Mucosa of stomach (tissue), 1 donor: ENCODE results near the gene DEAF1.

Source experiments
- H3K27me3 ChIP-seq: one replicate; pipeline ENCODE4 v1.7.0; 2013; ENCODE audit warnings: mild to moderate bottlenecking, low read length; ENCODE audit not compliant: control insufficient read depth, insufficient read depth
- H3K36me3 ChIP-seq: one replicate; pipeline ENCODE4 v1.7.0; 2013; ENCODE audit warnings: low read length; ENCODE audit not compliant: control insufficient read depth, insufficient read depth
- H3K4me1 ChIP-seq: one replicate; pipeline ENCODE4 v1.7.0; 2013; ENCODE audit warnings: mild to moderate bottlenecking, low read length; ENCODE audit not compliant: control insufficient read depth, insufficient read depth
- H3K4me3 ChIP-seq: one replicate; pipeline ENCODE4 v1.7.0; 2013; ENCODE audit warnings: low read length
- H3K9ac ChIP-seq: one replicate; pipeline ENCODE4 v1.7.0; 2013; ENCODE audit warnings: mild to moderate bottlenecking, low read length, moderate library complexity
- H3K9me3 ChIP-seq: one replicate; pipeline ENCODE4 v1.7.0; 2013; ENCODE audit warnings: mild to moderate bottlenecking, low read length, moderate library complexity; ENCODE audit not compliant: control insufficient read depth
- donor health status: Pancreatic carcinoma.

DEAF1 gene

GRCh38 chr11:679271-680207 is 15.5 kb downstream of the DEAF1 start:
- Histone ChIP-seq H3K9me3 (no peaks in the 10 kb centered on the region), H3K4me3 (no peak overlapping the region), H3K36me3 (no peaks in the 10 kb centered on the region), H3K27me3 (no peaks in the 10 kb centered on the region), H3K4me1 (no peaks in the 10 kb centered on the region), H3K9ac (no peak overlapping the region)

DNA sequence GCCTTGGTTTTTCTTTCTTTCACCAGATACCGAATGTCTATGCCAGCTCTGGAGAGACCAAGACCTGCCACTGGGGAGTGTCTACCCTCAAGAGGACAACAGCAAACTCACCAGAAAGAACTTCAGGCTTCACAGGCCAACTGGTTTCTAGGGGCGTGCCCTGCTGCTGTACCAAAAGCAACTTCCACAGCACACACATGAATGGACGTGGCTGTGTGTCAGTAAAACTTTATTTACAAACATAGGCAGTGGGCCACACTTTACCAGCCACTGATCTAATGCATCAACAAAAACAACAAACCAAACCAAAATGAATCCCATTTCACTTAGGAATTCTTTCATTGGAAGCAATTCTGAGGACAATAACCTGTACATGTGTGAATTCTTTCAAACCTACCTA is 16.7 kb downstream of the DEAF1 start:
- no peaks in the 10 kb centered on the region for H3K27me3 ChIP-seq
- no peaks in the 10 kb centered on the region for H3K4me1 ChIP-seq
- no peaks in the 10 kb centered on the region for H3K36me3 ChIP-seq
- H3K9ac ChIP-seq: no peak overlapping the region
- H3K4me3 ChIP-seq: no peak overlapping the region
- H3K9me3 ChIP-seq: no peaks in the 10 kb centered on the region

- no peaks in the 10 kb centered on the region for H3K36me3 ChIP-seq
Observed at GRCh38 chr11:674406-674805, 20.6 kb downstream of the DEAF1 start.

DNA sequence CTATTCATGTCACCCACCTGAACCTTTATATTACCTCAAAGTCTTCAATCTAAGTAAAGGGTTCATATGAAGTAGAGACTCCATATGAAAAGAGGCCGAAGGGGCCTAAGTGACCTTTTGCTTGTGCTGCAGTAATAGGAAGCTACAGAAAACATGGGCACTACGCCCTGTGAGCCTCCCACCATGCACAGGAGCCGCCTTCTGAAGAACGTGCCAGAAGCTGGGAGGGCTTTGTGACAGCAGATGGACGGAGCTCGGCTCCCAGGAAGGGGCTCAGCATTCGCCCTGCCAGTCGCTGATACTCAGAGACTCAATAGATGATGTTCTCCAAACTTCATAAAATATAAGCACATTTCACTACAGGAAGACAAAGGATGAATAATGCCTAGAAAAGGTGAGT is 21.2 kb downstream of the DEAF1 start:
- Histone ChIP-seq H3K9ac (no peak overlapping the region), H3K9me3 (no peaks in the 10 kb centered on the region), H3K4me3 (no peak overlapping the region), H3K27me3 (no peaks in the 10 kb centered on the region), H3K36me3 (no peaks in the 10 kb centered on the region), H3K4me1 (no peaks in the 10 kb centered on the region)

More at GRCh38 chr11:674406-674805, 20.6 kb downstream of the DEAF1 start:
- Histone ChIP-seq H3K9ac (no peak overlapping the region), H3K9me3 (no peaks in the 10 kb centered on the region), H3K27me3 (no peaks in the 10 kb centered on the region), H3K4me1 (no peaks in the 10 kb centered on the region), H3K4me3 (no peak overlapping the region)

GRCh38 chr11:665704-666281 is 29.2 kb downstream of the DEAF1 start:
- Histone ChIP-seq H3K9me3 (no peaks in the 10 kb centered on the region), H3K27me3 (no peaks in the 10 kb centered on the region), H3K4me1 (no peaks in the 10 kb centered on the region), H3K36me3 (no peaks in the 10 kb centered on the region), H3K9ac (no peak overlapping the region), H3K4me3 (no peak overlapping the region)

- H3K9me3 ChIP-seq: no peaks in the 10 kb centered on the region
- H3K27me3 ChIP-seq: no peaks in the 10 kb centered on the region
- H3K36me3 ChIP-seq: no peaks in the 10 kb centered on the region
- H3K4me3 ChIP-seq: no peak overlapping the region
- no peak overlapping the region for H3K9ac ChIP-seq
- H3K4me1 ChIP-seq: no peaks in the 10 kb centered on the region
Observed at GRCh38 chr11:665062-665703, 29.8 kb downstream of the DEAF1 start.

DNA sequence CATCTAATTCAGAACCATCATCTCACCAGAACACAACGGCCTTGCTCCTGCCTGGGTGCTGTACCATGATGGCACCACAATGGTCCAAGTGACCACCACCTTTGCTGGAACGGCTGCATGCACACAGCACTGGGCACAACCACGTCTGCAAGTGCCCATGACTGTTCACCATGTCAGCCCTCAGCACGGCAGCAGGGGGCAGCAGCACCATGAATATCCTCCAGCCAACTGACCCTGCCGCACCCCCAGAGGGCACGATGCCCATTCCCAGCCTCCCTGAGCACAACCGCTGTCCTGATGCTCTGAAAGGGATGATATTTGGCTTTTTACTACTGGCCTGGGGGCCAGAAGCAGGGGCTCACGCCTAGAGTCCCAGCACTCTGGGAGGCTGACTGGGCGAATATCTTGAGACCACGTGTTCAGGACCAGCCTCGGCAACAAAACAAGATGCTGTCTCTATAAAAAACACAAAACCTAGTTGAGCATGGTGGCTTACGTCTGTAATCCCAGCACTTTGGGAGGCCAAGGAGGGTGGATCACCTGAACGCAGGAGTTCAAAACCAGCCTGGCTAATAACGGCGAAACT is 32.2 kb downstream of the DEAF1 start:
- no peak overlapping the region for H3K9ac ChIP-seq
- H3K36me3 ChIP-seq: no peaks in the 10 kb centered on the region
- no peak overlapping the region for H3K4me3 ChIP-seq
- H3K4me1 ChIP-seq: peaks cover 5% of the 10 kb centered on the region
- no peaks in the 10 kb centered on the region for H3K9me3 ChIP-seq
- no peaks in the 10 kb centered on the region for H3K27me3 ChIP-seq

DNA sequence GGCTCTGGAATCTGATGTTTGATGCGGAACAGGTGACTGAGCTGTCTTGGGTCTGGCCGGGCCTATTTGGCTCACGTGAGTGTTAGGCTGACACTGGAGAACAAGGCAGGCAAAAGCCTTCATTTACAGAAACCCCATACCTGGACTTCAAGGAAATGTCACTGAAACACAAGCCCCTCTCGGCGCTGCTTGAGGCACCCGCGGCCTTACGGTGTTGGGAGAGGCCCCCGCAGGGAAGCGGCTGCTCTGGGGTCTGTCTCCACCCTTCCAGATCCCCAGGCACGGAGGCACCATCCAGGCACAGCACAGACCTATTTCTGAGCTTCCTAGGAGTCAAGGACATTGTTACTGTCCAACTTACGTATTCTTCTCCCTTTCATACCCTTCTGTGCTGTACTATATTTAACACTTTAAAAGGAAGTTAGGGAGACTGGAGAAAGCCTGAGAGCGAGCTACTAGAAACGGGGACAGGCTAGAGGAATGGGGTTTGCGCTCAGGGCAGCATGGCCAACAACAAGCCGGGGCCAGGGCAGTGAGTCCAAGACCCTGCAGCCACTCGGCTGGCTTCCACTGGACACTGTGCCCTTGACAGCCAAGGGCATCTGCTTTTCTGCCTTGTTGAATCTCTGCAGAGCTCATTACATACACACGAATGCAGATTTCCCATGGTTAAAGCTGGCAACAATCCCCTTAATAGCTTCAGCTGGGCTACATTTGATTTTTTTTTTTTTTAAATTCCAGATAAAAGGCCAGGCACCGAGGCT is 34.2 kb downstream of the DEAF1 start:
- Histone ChIP-seq H3K36me3 (no peaks in the 10 kb centered on the region), H3K27me3 (no peaks in the 10 kb centered on the region), H3K4me1 (peaks cover 5% of the 10 kb centered on the region)

DNA sequence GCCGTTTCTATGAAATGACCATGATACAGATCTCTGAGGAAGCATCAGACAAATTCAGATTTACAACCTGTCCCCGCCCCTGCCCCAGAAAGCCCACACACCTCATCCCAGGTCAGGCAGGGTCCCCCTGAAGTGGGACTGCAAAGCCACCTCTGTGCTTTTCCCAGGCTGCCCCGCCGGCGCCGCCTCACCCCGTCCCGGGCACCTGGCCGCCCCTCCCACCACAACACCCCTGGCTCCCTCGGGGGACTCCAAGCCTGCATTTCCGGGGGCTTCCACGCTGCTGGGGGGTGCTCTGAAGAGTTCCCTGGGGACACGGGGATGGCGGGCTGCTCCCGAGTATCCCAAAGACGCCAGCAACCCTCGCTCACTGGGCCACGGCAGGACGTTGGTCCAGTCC is 34.7 kb downstream of the DEAF1 start:
- Histone ChIP-seq H3K27me3 (no peaks in the 10 kb centered on the region), H3K4me3 (no peak overlapping the region), H3K36me3 (no peaks in the 10 kb centered on the region), H3K9ac (no peak overlapping the region), H3K4me1 (peaks cover 7% of the 10 kb centered on the region), H3K9me3 (no peaks in the 10 kb centered on the region)

More for the DNA sequence above, 34.2 kb downstream of the DEAF1 start:
- no peak overlapping the region for H3K4me3 ChIP-seq
- no peaks in the 10 kb centered on the region for H3K9me3 ChIP-seq
- H3K9ac ChIP-seq: no peak overlapping the region

DNA sequence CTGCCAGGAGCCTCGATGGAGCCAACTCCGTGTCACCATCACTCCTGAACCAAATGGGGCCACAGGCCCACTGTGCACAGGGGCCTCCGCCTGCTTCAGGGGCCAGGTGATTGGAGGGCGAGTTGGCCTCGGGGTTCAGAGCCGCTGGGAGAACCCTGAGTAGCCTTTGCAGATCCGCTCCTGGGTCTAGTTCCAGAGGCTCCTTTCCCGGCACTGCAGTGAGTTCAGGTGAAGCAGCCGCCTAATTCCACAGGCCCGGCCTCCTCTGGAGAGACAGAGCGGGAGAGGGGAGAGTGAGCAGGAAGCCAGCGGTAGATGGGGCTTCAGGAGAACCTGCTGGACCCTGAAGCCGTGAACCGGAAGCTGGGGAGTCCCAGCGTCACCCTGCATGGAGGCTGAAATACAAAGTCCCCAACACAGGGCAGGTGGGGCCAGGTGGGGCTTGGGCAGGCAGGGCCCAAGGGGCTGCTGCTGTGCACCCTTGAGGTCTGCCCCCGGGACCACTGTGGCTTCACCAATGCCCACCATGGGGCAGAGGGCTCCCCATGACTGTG is 35.4 kb downstream of the DEAF1 start:
- Histone ChIP-seq H3K9me3 (no peaks in the 10 kb centered on the region), H3K4me1 (peaks cover 14% of the 10 kb centered on the region), H3K27me3 (no peaks in the 10 kb centered on the region), H3K9ac (no peak overlapping the region), H3K36me3 (no peaks in the 10 kb centered on the region), H3K4me3 (no peak overlapping the region)

DNA sequence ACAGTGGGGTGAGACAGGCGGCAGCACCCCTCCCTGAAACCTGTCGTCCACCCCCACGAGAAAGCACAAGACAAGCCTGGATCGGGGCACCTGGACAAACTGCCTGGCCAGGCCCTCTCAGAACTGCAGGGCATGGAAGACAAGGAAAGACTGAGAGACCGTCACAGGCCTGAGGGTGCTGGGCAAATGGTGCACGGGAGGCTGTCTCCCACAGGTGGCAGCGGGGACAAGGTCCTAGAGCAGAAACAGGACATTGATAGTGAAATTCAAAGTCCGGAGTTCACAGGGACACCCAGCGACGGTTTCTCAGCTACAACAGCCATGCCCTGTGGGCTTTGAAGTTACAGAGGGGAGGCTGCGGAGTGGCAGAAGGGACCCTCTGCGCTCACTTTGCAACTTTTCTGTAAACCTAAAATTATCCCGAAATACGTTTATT is 37.3 kb downstream of the DEAF1 start:
- peaks cover 16% of the 10 kb centered on the region for H3K4me1 ChIP-seq
- H3K9ac ChIP-seq: no peak overlapping the region
- H3K9me3 ChIP-seq: no peaks in the 10 kb centered on the region
- H3K4me3 ChIP-seq: no peak overlapping the region
- H3K36me3 ChIP-seq: peaks cover 4% of the 10 kb centered on the region
- no peaks in the 10 kb centered on the region for H3K27me3 ChIP-seq
